ENCODE data around the gene CCDC85A.

CCDC85A gene

DNA sequence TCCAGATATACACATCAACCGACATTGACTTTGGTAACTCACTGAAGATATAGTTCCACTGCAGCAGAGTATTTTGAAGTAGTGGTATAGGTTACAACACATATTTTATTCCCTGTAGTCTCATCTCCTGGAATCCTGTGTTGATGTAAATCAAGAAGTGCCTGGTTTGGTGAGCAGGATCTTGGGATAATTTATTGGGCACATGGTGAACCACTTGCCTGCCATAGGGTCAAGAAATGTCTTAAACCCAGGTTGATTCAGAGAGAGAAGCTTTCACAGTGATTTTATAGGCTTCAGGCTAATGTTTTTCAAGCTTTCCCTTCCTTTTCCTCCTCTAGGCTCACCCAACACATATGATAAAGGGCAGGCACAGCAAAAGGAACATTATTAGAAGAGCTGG lies 24.6 kb downstream of the CCDC85A start:
- no peaks in the 10 kb centered on the region for H3K27me3 Mint-ChIP-seq (ENCODE audit: low read depth)
- H3K4me1 Mint-ChIP-seq = no peaks in the 10 kb centered on the region
- peaks cover 6% of the 10 kb centered on the region for H3K36me3 Mint-ChIP-seq (ENCODE audit: low read depth)
- H3K9me3 Mint-ChIP-seq = peaks cover 3% of the 10 kb centered on the region
- no peak overlapping the region for H3K4me3 Mint-ChIP-seq
- TF ChIP-seq CTCF (IDR thresholded peaks at IDR 0.05; ENCODE audit: unreplicated experiment in 3 of 3) = no peak
- no peak overlapping the region for H3K27ac Mint-ChIP-seq

DNA sequence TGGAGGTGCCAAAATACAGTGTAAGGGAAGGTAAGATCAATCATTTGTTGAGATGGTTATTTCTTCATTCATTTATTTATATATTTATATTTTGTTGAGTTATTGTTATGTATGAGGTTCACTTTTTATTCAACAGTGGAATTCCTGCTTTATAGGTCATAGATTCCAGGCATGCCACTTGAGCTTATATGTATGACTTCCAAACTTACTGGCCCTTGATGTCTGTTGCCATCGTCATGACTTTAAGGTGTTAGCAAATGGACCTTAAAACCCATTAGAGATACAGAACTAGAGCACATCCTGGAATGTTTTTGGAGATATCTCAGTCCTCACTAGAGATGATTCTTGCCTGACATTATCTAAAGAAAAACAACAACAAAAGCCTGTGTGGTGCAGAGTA lies 25.9 kb downstream of the CCDC85A start:
- Mint-ChIP-seq H3K27me3 (ENCODE audit: low read depth) (no peaks in the 10 kb centered on the region), H3K4me3 (no peak overlapping the region), H3K27ac (no peak overlapping the region), H3K36me3 (ENCODE audit: low read depth) (peaks cover 6% of the 10 kb centered on the region), H3K9me3 (peaks cover 3% of the 10 kb centered on the region), H3K4me1 (no peaks in the 10 kb centered on the region)
- no peak for TF ChIP-seq CTCF (IDR thresholded peaks at IDR 0.05; ENCODE audit: unreplicated experiment in 3 of 3)

GRCh38 chr2:56210291-56210690 lies 26.5 kb downstream of the CCDC85A start:
- Mint-ChIP-seq H3K27ac (no peak overlapping the region), H3K4me1 (peaks cover 3% of the 10 kb centered on the region)

GRCh38 chr2:56211048-56211447 lies 27.3 kb downstream of the CCDC85A start:
- H3K4me3 Mint-ChIP-seq = no peak overlapping the region
- H3K27me3 Mint-ChIP-seq (ENCODE audit: low read depth) = no peaks in the 10 kb centered on the region
- H3K27ac Mint-ChIP-seq = no peak overlapping the region
- H3K4me1 Mint-ChIP-seq = peaks cover 8% of the 10 kb centered on the region
- no peaks in the 10 kb centered on the region for H3K36me3 Mint-ChIP-seq (ENCODE audit: low read depth)
- TF ChIP-seq CTCF (IDR thresholded peaks at IDR 0.05; ENCODE audit: unreplicated experiment in 3 of 3) = no peak
- no peaks in the 10 kb centered on the region for H3K9me3 Mint-ChIP-seq

More at GRCh38 chr2:56210291-56210690, 26.5 kb downstream of the CCDC85A start:
- H3K9me3 Mint-ChIP-seq = peaks cover 3% of the 10 kb centered on the region
- peaks cover 6% of the 10 kb centered on the region for H3K36me3 Mint-ChIP-seq (ENCODE audit: low read depth)
- H3K27me3 Mint-ChIP-seq (ENCODE audit: low read depth) = no peaks in the 10 kb centered on the region
- H3K4me3 Mint-ChIP-seq = no peak overlapping the region
- no peak for TF ChIP-seq CTCF (IDR thresholded peaks at IDR 0.05; ENCODE audit: unreplicated experiment in 3 of 3)

GRCh38 chr2:56215911-56216310 lies 32.1 kb downstream of the CCDC85A start:
- Mint-ChIP-seq H3K27me3 (ENCODE audit: low read depth) (no peaks in the 10 kb centered on the region), H3K4me1 (peaks cover 8% of the 10 kb centered on the region), H3K9me3 (no peaks in the 10 kb centered on the region), H3K36me3 (ENCODE audit: low read depth) (no peaks in the 10 kb centered on the region), H3K4me3 (no peak overlapping the region), H3K27ac (peak overlapping the region; percentile 17 to 85 (median 24))
- no peak for TF ChIP-seq CTCF (IDR thresholded peaks at IDR 0.05; ENCODE audit: unreplicated experiment in 3 of 3)

DNA sequence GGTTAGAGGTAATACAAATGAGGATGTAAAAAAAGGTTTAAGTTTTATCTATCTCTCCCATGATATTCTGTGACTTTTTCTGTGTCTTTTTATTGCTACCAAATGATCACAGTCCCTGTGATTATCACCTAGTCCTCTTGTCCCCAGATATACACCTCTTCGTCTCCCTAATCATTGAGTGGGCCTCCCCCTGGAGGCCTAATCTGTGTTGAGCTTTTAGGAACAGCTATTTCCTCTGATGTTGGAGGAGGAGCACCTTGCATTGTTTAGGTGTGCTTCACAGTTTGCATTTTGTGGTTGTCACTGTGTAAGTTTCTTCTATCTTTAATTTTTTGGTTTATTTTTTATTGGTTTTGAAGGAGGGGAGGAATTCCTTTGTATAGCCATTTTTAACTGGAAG lies 33.3 kb downstream of the CCDC85A start:
- no peaks in the 10 kb centered on the region for H3K9me3 Mint-ChIP-seq
- no peaks in the 10 kb centered on the region for H3K27me3 Mint-ChIP-seq (ENCODE audit: low read depth)
- H3K4me1 Mint-ChIP-seq = peaks cover 8% of the 10 kb centered on the region
- no peak overlapping the region for H3K4me3 Mint-ChIP-seq
- peaks cover 3% of the 10 kb centered on the region for H3K36me3 Mint-ChIP-seq (ENCODE audit: low read depth)
- no peak for TF ChIP-seq CTCF (IDR thresholded peaks at IDR 0.05; ENCODE audit: unreplicated experiment in 3 of 3)
- no peak overlapping the region for H3K27ac Mint-ChIP-seq
